ENCODE measurements around the gene CREB3L4. TPM values are rescaled to one million over a fixed set of nuclear protein-coding genes. Genes with fewer than 3 reads are reported as not detected.

Gene CREB3L4
- total RNA-seq, 2 donors from 2014 or later = 15.6 to 23.9 TPM

GRCh38 chr1:153957744-153958110 lies 10.0 kb upstream of the CREB3L4 start:
- DNase-seq = no peak
- H3K27ac ChIP-seq (ENCODE audit: low read depth, low read length) = peak overlapping the region; percentile 63
- H3K4me1 ChIP-seq (ENCODE audit: control insufficient read depth, insufficient read depth, low read length) = no peaks in the 10 kb centered on the region
- Mint-ChIP-seq H3K9me3 (no peaks in the 10 kb centered on the region), H3K27ac (peak overlapping the region; percentile 96), H3K4me3 (peak overlapping the region; percentile 98), H3K4me1 (peaks cover 33% of the 10 kb centered on the region), H3K36me3 (ENCODE audit: low read depth) (peaks cover 28% of the 10 kb centered on the region), H3K27me3 (ENCODE audit: insufficient read depth) (no peaks in the 10 kb centered on the region)
- peaks cover 19% of the 10 kb centered on the region for H3K36me3 ChIP-seq (ENCODE audit: control insufficient read depth, insufficient read depth, low read length)
- no peaks in the 10 kb centered on the region for H3K9me3 ChIP-seq (ENCODE audit: control insufficient read depth, low read length)
- TF ChIP-seq, protein P1, sequence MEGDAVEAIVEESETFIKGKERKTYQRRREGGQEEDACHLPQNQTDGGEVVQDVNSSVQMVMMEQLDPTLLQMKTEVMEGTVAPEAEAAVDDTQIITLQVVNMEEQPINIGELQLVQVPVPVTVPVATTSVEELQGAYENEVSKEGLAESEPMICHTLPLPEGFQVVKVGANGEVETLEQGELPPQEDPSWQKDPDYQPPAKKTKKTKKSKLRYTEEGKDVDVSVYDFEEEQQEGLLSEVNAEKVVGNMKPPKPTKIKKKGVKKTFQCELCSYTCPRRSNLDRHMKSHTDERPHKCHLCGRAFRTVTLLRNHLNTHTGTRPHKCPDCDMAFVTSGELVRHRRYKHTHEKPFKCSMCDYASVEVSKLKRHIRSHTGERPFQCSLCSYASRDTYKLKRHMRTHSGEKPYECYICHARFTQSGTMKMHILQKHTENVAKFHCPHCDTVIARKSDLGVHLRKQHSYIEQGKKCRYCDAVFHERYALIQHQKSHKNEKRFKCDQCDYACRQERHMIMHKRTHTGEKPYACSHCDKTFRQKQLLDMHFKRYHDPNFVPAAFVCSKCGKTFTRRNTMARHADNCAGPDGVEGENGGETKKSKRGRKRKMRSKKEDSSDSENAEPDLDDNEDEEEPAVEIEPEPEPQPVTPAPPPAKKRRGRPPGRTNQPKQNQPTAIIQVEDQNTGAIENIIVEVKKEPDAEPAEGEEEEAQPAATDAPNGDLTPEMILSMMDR (conservative IDR thresholded peaks at IDR 0.05) = no peak
- WGBS, 2 experiments (ENCODE audit: insufficient coverage in 1 of 2, insufficient read length in 1 of 2) = 0% methylated on average over 5 to 13 of the region's 13 CpGs
- peak overlapping the region; percentile 77 for H3K9ac ChIP-seq (ENCODE audit: extremely low read depth, low read length, poor library complexity, severe bottlenecking)
- H3K27me3 ChIP-seq (ENCODE audit: control insufficient read depth, insufficient read depth, low read length, poor library complexity, severe bottlenecking) = no peaks in the 10 kb centered on the region
- H3K4me3 ChIP-seq (ENCODE audit: low read length) = peak overlapping the region; percentile 98

DNA sequence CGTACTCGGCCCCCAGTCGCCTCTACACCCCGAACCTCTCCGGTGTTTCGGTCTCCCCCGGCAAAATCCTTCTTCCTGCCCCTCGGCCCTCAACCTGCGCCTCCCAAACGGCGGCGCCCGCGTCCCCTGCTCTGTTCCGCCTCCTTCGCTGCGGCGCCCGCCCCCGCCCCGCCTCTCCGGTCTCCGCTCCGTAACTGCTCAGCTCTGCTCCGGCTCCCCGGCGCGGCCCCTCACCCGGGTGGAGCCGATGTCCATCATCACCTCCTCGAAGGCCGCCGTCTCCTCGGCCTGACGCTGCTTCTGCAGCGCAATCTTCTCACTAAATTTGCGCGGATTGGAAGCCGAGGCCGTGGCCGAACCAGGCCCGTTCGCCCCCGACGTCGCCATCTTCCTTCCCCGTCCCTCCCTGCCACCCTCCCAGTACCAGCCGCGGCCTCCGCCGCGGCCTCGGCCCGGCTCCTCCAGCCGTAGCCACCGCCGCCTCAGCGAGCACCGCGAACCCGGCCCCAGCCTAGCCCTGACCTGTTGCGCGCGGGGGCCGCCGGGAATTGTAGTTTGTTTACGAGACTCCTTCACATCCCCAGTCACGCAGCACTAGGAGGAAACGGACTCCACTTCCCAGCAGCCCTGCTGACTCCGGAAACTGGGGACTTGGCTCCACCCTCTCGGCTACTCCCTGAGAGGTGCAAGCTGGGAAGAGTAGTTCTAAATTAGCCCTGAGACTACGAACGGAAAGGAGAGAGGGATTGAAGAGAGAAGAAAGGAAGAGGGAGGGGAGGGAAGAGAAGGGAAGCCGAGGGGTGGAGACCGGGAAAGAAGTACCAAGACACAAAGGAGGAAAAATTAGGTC lies 9.4 kb upstream of the CREB3L4 start, which contains the start of gene CRTC2:
TSS of gene CRTC2 (minus strand) at position 502 of the 850 bp plus-strand sequence. CDS start at position 387, 115 bp downstream.
- Mint-ChIP-seq H3K36me3 (ENCODE audit: low read depth) (peaks cover 25% of the 10 kb centered on the region), H3K4me3 (peak within 1 kb of the TSS; percentile 98), H3K9me3 (no peaks in the 10 kb centered on the region), H3K4me1 (peaks cover 33% of the 10 kb centered on the region), H3K27me3 (ENCODE audit: insufficient read depth) (no peaks in the 10 kb centered on the region), H3K27ac (peak within 1 kb of the TSS; percentile 96)
- Histone ChIP-seq H3K36me3 (ENCODE audit: control insufficient read depth, insufficient read depth, low read length) (peaks cover 19% of the 10 kb centered on the region), H3K9ac (ENCODE audit: extremely low read depth, low read length, poor library complexity, severe bottlenecking) (peak within 1 kb of the TSS; percentile 77), H3K4me1 (ENCODE audit: control insufficient read depth, insufficient read depth, low read length) (no peaks in the 10 kb centered on the region), H3K9me3 (ENCODE audit: control insufficient read depth, low read length) (no peaks in the 10 kb centered on the region), H3K27me3 (ENCODE audit: control insufficient read depth, insufficient read depth, low read length, poor library complexity, severe bottlenecking) (no peaks in the 10 kb centered on the region), H3K27ac (ENCODE audit: low read depth, low read length) (peak within 1 kb of the TSS; percentile 63), H3K4me3 (ENCODE audit: low read length) (peak within 1 kb of the TSS; percentile 98)
- 0% methylated on average over 17 to 74 of the region's 75 CpGs for WGBS, 2 experiments (ENCODE audit: insufficient coverage in 1 of 2, insufficient read length in 1 of 2)
- DNase-seq = peak; percentile 99
- TF ChIP-seq, protein P1 (conservative IDR thresholded peaks at IDR 0.05) = no peak

- no peak for DNase-seq
- Mint-ChIP-seq H3K27me3 (ENCODE audit: insufficient read depth) (no peaks in the 10 kb centered on the region), H3K9me3 (no peaks in the 10 kb centered on the region), H3K36me3 (ENCODE audit: low read depth) (peaks cover 23% of the 10 kb centered on the region), H3K4me3 (peak overlapping the region; percentile 98), H3K4me1 (peaks cover 35% of the 10 kb centered on the region), H3K27ac (peak overlapping the region; percentile 96)
- TF ChIP-seq, protein P1 (conservative IDR thresholded peaks at IDR 0.05) = no peak
- Histone ChIP-seq H3K9ac (ENCODE audit: extremely low read depth, low read length, poor library complexity, severe bottlenecking) (no peak overlapping the region), H3K27ac (ENCODE audit: low read depth, low read length) (no peak overlapping the region), H3K9me3 (ENCODE audit: control insufficient read depth, low read length) (no peaks in the 10 kb centered on the region), H3K27me3 (ENCODE audit: control insufficient read depth, insufficient read depth, low read length, poor library complexity, severe bottlenecking) (no peaks in the 10 kb centered on the region), H3K4me3 (ENCODE audit: low read length) (no peak overlapping the region), H3K4me1 (ENCODE audit: control insufficient read depth, insufficient read depth, low read length) (no peaks in the 10 kb centered on the region), H3K36me3 (ENCODE audit: control insufficient read depth, insufficient read depth, low read length) (peaks cover 19% of the 10 kb centered on the region)
- 61 to 77% methylated on average over 3 to 4 of the region's 4 CpGs for WGBS, 2 experiments (ENCODE audit: insufficient coverage in 1 of 2, insufficient read length in 1 of 2)
These were observed 8.8 kb upstream of the CREB3L4 start for GRCh38 chr1:153958961-153959260.
